Lower lobe of right lung (tissue), 2 donors: ENCODE results near the gene GLIPR1. TPM values are rescaled to one million over a fixed set of nuclear protein-coding genes. Genes with fewer than 3 reads are reported as not detected.
A peak's percentile ranks its signal among the peaks of the same experiment; 100 is the strongest.

Source experiments
- ATAC-seq, 2 donors: fragments of 200-7000 bp; cut with Tn5 transposase; one replicate each; pipeline ENCODE4 v1.9.1; 2020 to 2022; ENCODE audit warnings: mild to moderate bottlenecking in 2 of 2, moderate library complexity in 2 of 2
- DNase-seq: peaks from one replicate; pipeline ENCODE4 v3.0.0-alpha.2; 2020
- H3K27ac ChIP-seq: fragments of 200-600 bp; one replicate; pipeline ENCODE4 v1.8.0; 2022
- H3K27me3 ChIP-seq: fragments of 200-600 bp; one replicate; pipeline ENCODE4 v1.8.0; 2022; ENCODE audit warnings: low read depth
- H3K36me3 ChIP-seq: fragments of 200-600 bp; one replicate; pipeline ENCODE4 v1.8.0; 2022; ENCODE audit warnings: mild to moderate bottlenecking
- H3K4me1 ChIP-seq: fragments of 200-600 bp; one replicate; pipeline ENCODE4 v1.8.0; 2022
- H3K4me3 ChIP-seq: fragments of 200-600 bp; one replicate; pipeline ENCODE4 v1.8.0; 2022; ENCODE audit warnings: mild to moderate bottlenecking
- H3K9me3 ChIP-seq: fragments of 200-600 bp; one replicate; pipeline ENCODE4 v1.8.0; 2022
- CTCF ChIP-seq: fragments of 200-600 bp; IDR thresholded peaks from one replicate; pipeline ENCODE4 v1.8.0; 2022; ENCODE audit warnings: antibody characterized with exemption, mild to moderate bottlenecking
- intact Hi-C: fragments of 100-400 bp; cut with DNase I; formaldehyde crosslinking; loops from one replicate; pipeline ENCODE4 v1.11.0; 2022
- total RNA-seq: library from RNA; stranded (reverse); fragmentation: NEBNext Ultra II Directional; extraction: Animal tissue kit (Norgen Biotek cat#: 25700); gene quantifications from one replicate; pipeline ENCODE4 v1.2.1, GENCODE V29; 2021
- donor health status: DM: no; HTN: yes; CAD: no; lungs with severe emphysema.

The GLIPR1 gene
- total RNA-seq, 1 donor from 2014 or later, result 52.0 TPM

GRCh38 chr12:75491169-75491568 is 10.6 kb downstream of the GLIPR1 start:
- H3K27me3 ChIP-seq, result no peaks in the 10 kb centered on the region
- intact Hi-C loops, result no loop called here
- DNase-seq, result no peak
- no peak overlapping the region for H3K4me3 ChIP-seq
- H3K36me3 ChIP-seq, result peaks cover 52% of the 10 kb centered on the region
- H3K4me1 ChIP-seq, result no peaks in the 10 kb centered on the region
- no peaks in the 10 kb centered on the region for H3K9me3 ChIP-seq
- no peak for TF ChIP-seq CTCF
- ATAC-seq, result no peak
- H3K27ac ChIP-seq, result no peak overlapping the region

- intact Hi-C loops, result no loop called here
- Histone ChIP-seq H3K27ac (no peak overlapping the region), H3K9me3 (no peaks in the 10 kb centered on the region), H3K27me3 (no peaks in the 10 kb centered on the region), H3K4me1 (no peaks in the 10 kb centered on the region), H3K36me3 (peaks cover 95% of the 10 kb centered on the region), H3K4me3 (no peak overlapping the region)
- ATAC-seq, result no peak
- no peak for TF ChIP-seq CTCF
- DNase-seq, result no peak
Measured at GRCh38 chr12:75503459-75503858, 22.9 kb downstream of the GLIPR1 start.

GRCh38 chr12:75503866-75504265 is 23.3 kb downstream of the GLIPR1 start:
- H3K27ac ChIP-seq, result no peak overlapping the region
- H3K4me3 ChIP-seq, result no peak overlapping the region
- ATAC-seq, result no peak
- TF ChIP-seq CTCF, result no peak
- peaks cover 91% of the 10 kb centered on the region for H3K36me3 ChIP-seq
- intact Hi-C loops, result no loop called here
- H3K9me3 ChIP-seq, result no peaks in the 10 kb centered on the region
- DNase-seq, result no peak
- no peaks in the 10 kb centered on the region for H3K27me3 ChIP-seq
- no peaks in the 10 kb centered on the region for H3K4me1 ChIP-seq

- H3K27ac ChIP-seq, result no peak overlapping the region
- TF ChIP-seq CTCF, result peak; percentile 46
- H3K27me3 ChIP-seq, result no peaks in the 10 kb centered on the region
- peaks cover 71% of the 10 kb centered on the region for H3K36me3 ChIP-seq
- no peaks in the 10 kb centered on the region for H3K9me3 ChIP-seq
- intact Hi-C loops, result no loop called here
- ATAC-seq, result no peak
- DNase-seq, result no peak
- H3K4me1 ChIP-seq, result peaks cover 19% of the 10 kb centered on the region
- H3K4me3 ChIP-seq, result no peak overlapping the region
Measured at GRCh38 chr12:75505706-75506312, 25.3 kb downstream of the GLIPR1 start.

- H3K36me3 ChIP-seq, result peaks cover 58% of the 10 kb centered on the region
- H3K4me3 ChIP-seq, result no peak overlapping the region
- intact Hi-C loops, result no loop called here
- H3K9me3 ChIP-seq, result no peaks in the 10 kb centered on the region
- H3K27me3 ChIP-seq, result no peaks in the 10 kb centered on the region
- DNase-seq, result no peak
- TF ChIP-seq CTCF, result no peak
- no peak overlapping the region for H3K27ac ChIP-seq
- peaks cover 19% of the 10 kb centered on the region for H3K4me1 ChIP-seq
- ATAC-seq, result no peak
Measured at GRCh38 chr12:75507086-75507485, 26.5 kb downstream of the GLIPR1 start.
